GM06990 (cell line): ENCODE data around the gene SLIT1.
A peak's percentile ranks its signal among the peaks of the same experiment; 100 is the strongest.

Experiments
- DNase-seq: peaks from one replicate; pipeline ENCODE4 v3.0.0-alpha.2; 2011; ENCODE audit not compliant: insufficient read length; ENCODE audit errors: extremely low read depth
- H3K27me3 ChIP-seq: replicated peaks from 2 replicates; pipeline ENCODE4 v1.6.0; 2011; ENCODE audit warnings: low read length; ENCODE audit not compliant: control insufficient read depth, insufficient read depth
- H3K36me3 ChIP-seq: 2 replicates; pipeline ENCODE4 v1.5.1; 2011; ENCODE audit warnings: low read length; ENCODE audit not compliant: control insufficient read depth, insufficient read depth
- H3K4me3 ChIP-seq: replicated peaks from 2 replicates; pipeline ENCODE4 v1.5.1; 2011; ENCODE audit warnings: low read depth, mild to moderate bottlenecking, control low read depth, low read length
- CTCF ChIP-seq: IDR thresholded peaks from 2 replicates; pipeline ENCODE4 v1.5.1; 2011; ENCODE audit warnings: low read length, control low read depth, mild to moderate bottlenecking, inconsistent platforms; ENCODE audit not compliant: insufficient read depth, poor library complexity, severe bottlenecking

The SLIT1 gene

GRCh38 chr10:97138174-97138573, 47.6 kb downstream of the SLIT1 start:
- H3K36me3 ChIP-seq, result no peaks in the 10 kb centered on the region
- no peaks in the 10 kb centered on the region for H3K27me3 ChIP-seq
- peak; percentile 51 for TF ChIP-seq CTCF
- DNase-seq, result no peak
- H3K4me3 ChIP-seq, result no peak overlapping the region

DNA sequence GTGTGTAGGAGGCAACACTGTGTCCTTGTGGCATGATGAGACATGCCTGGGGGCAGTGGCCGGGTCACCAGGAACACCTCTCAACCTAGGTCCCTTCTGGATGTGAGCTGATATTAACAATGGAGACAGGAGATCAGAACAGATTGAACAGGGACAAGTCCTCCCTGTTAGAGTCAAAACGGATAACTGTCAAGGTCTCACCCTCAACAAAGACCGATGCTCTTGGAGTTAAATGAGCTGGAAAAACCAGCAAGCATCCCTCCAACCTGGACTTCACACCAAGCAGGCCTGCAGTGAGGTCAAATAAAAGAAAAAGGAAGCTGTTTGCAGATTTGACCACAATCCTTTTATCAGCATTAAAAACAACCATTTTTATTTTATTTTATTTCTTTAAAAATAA, 49.0 kb downstream of the SLIT1 start:
- Histone ChIP-seq H3K4me3 (no peak overlapping the region), H3K27me3 (no peaks in the 10 kb centered on the region), H3K36me3 (no peaks in the 10 kb centered on the region)
- no peak for TF ChIP-seq CTCF
- no peak for DNase-seq

DNA sequence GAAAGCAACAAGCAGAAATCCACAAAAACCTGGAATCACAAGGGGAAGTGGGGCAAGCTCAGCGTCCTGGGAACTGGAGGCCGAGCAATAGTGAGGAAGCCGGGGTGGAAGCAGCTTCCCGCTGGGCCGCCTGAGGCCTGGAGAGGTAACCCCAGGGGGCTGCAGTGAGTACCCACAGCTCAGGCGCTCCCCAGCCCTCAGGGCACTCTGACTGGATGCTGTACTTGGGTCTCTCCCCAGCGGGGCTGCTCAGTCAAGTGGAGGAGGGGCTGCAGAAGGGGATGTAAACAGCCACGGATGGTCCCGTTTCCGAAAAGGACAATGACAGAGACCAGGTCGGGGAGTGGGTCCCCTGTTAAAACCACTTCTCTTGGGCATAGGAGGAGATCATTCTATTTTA, 50.3 kb downstream of the SLIT1 start:
- no peak overlapping the region for H3K4me3 ChIP-seq
- TF ChIP-seq CTCF, result peak; percentile 1
- H3K27me3 ChIP-seq, result no peaks in the 10 kb centered on the region
- DNase-seq, result no peak
- no peaks in the 10 kb centered on the region for H3K36me3 ChIP-seq

DNA sequence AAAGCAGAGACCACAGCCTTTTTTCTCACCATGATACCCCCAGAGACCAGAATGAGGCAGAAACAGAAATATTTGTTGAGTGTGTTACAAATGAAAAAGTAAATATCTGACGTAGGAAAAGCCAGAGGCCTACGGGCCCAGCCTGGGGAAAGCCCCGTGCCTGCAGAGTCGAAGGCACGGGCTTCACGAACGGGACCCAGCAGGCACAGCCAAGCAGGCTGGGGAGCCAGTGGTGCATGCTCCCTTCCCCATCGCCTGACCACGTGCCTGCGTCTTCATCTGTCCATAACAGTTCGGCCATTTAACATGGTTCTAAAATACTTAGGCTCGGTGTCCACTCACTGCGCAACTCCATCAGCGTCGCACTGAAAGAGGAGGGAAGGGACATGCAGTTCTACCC, 50.8 kb downstream of the SLIT1 start:
- DNase-seq, result no peak
- no peaks in the 10 kb centered on the region for H3K27me3 ChIP-seq

GRCh38 chr10:97134110-97134509, 51.6 kb downstream of the SLIT1 start:
- TF ChIP-seq CTCF, result no peak
- H3K27me3 ChIP-seq, result no peaks in the 10 kb centered on the region
- no peak for DNase-seq
- no peak overlapping the region for H3K4me3 ChIP-seq
- no peaks in the 10 kb centered on the region for H3K36me3 ChIP-seq

More for the DNA sequence above, 50.8 kb downstream of the SLIT1 start:
- no peak overlapping the region for H3K4me3 ChIP-seq
- H3K36me3 ChIP-seq, result no peaks in the 10 kb centered on the region
- TF ChIP-seq CTCF, result no peak

- no peaks in the 10 kb centered on the region for H3K27me3 ChIP-seq
- no peak for DNase-seq
- no peaks in the 10 kb centered on the region for H3K36me3 ChIP-seq
- no peak overlapping the region for H3K4me3 ChIP-seq
- no peak for TF ChIP-seq CTCF
Observed at GRCh38 chr10:97132273-97132672, 53.5 kb downstream of the SLIT1 start.
